BJ (cell line): ENCODE data around the gene PRDM16. TPM values are rescaled to one million over a fixed set of nuclear protein-coding genes. Genes with fewer than 3 reads are reported as not detected.

Experiments used
- CTCF ChIA-PET: fragments of 350-600 bp; formaldehyde crosslinking; extraction: SDS; loops from one replicate; lab custom pipeline; 2021; ENCODE audit warnings: antibody characterized with exemption, inconsistent platforms; lab: Yijun Ruan, JAX
- POLR2A ChIA-PET: fragments of 300-600 bp; sonication (Branson Sonifier 250); formaldehyde crosslinking; extraction: SDS; loops from one replicate; lab custom pipeline; 2021; ENCODE audit warnings: antibody characterized with exemption; lab: Charles Lee
- DNase-seq: peaks from one replicate; pipeline ENCODE4 v3.0.0-alpha.2; 2011; ENCODE audit warnings: low read depth
- H3K27me3 ChIP-seq: 2 replicates; pipeline ENCODE4 v1.6.0; 2011; ENCODE audit warnings: low read length; ENCODE audit not compliant: control insufficient read depth, insufficient read depth
- H3K36me3 ChIP-seq: 2 replicates; pipeline ENCODE4 v1.5.1; 2011; ENCODE audit warnings: low read length; ENCODE audit not compliant: control insufficient read depth, insufficient read depth
- H3K4me3 ChIP-seq: 2 replicates; pipeline ENCODE4 v1.5.1; 2011; ENCODE audit warnings: low read depth, mild to moderate bottlenecking, control low read depth, low read length
- CTCF ChIP-seq: IDR thresholded peaks from 2 replicates; pipeline ENCODE4 v1.5.1; 2011; ENCODE audit warnings: low read depth, mild to moderate bottlenecking, control low read depth, inconsistent platforms, low read length, moderate library complexity; ENCODE audit not compliant: insufficient read depth
- polyA plus RNA-seq: library from polyadenylated mRNA; depleted of rRNA; stranded (reverse); fragments of >200 nt; gene quantifications from 2 replicates; pipeline ENCODE4 v1.2.3, GENCODE V29; 2011

Gene PRDM16
- polyA plus RNA-seq, 1 experiment = 0.02 TPM

GRCh38 chr1:3479511-3480368 lies 410.7 kb downstream of the PRDM16 start:
- DNase-seq = no peak
- Histone ChIP-seq H3K27me3 (no peaks in the 10 kb centered on the region), H3K36me3 (no peaks in the 10 kb centered on the region), H3K4me3 (no peak overlapping the region)
- POLR2A ChIA-PET = no interaction called here
- TF ChIP-seq CTCF = no peak
- CTCF ChIA-PET = interaction anchor here (1.0 to 2.3 kb wide), 6 partner anchors 11 to 139 kb away, joined by 3 to 9 read pairs (median 3); no protein-coding TSS in a partner anchor

- Histone ChIP-seq H3K36me3 (no peaks in the 10 kb centered on the region), H3K4me3 (no peak overlapping the region), H3K27me3 (no peaks in the 10 kb centered on the region)
- ChIA-PET POLR2A (no interaction called here), CTCF (interaction anchor here (0.7 to 2.3 kb wide), 6 partner anchors 9 to 139 kb away, joined by 3 to 9 read pairs (median 3); no protein-coding TSS in a partner anchor)
- DNase-seq = no peak
- no peak for TF ChIP-seq CTCF
Observed at GRCh38 chr1:3480369-3480719, 411.3 kb downstream of the PRDM16 start.

- Histone ChIP-seq H3K27me3 (no peaks in the 10 kb centered on the region), H3K36me3 (no peaks in the 10 kb centered on the region), H3K4me3 (no peak overlapping the region)
- CTCF ChIA-PET = interaction anchor here (0.7 to 2.3 kb wide), 8 partner anchors 10 to 138 kb away, joined by 3 to 9 read pairs (median 3); no protein-coding TSS in a partner anchor
- TF ChIP-seq CTCF = no peak
- POLR2A ChIA-PET = no interaction called here
- DNase-seq = no peak
Observed at GRCh38 chr1:3481046-3481445, 412.0 kb downstream of the PRDM16 start.

GRCh38 chr1:3481836-3482375 lies 412.9 kb downstream of the PRDM16 start:
- Histone ChIP-seq H3K4me3 (no peak overlapping the region), H3K36me3 (no peaks in the 10 kb centered on the region), H3K27me3 (no peaks in the 10 kb centered on the region)
- DNase-seq = no peak
- TF ChIP-seq CTCF = no peak
- CTCF ChIA-PET = interaction anchor here (0.8 to 2.3 kb wide), 6 partner anchors 9 to 148 kb away, joined by 3 to 9 read pairs (median 4); no protein-coding TSS in a partner anchor
- POLR2A ChIA-PET = no interaction called here

GRCh38 chr1:3482378-3482849 lies 413.4 kb downstream of the PRDM16 start:
- POLR2A ChIA-PET = no interaction called here
- peak; percentile 36; the same call in 1 of the 2 replicates for TF ChIP-seq CTCF
- DNase-seq = no peak
- no peaks in the 10 kb centered on the region for H3K36me3 ChIP-seq
- H3K27me3 ChIP-seq = no peaks in the 10 kb centered on the region
- no peak overlapping the region for H3K4me3 ChIP-seq
- CTCF ChIA-PET = interaction anchor here (0.7 to 2.3 kb wide), 5 partner anchors 8 to 147 kb away, joined by 3 to 9 read pairs (median 3); no protein-coding TSS in a partner anchor
